Activated CD4-positive, alpha-beta T cell treated with anti-CD3 and anti-CD28 coated beads, Interleukin-2, amount 10 ng/mL, durations not matched to agents 7 days and 5 days (primary cell): ENCODE data around the gene IBA57. TPM values are rescaled to one million over a fixed set of nuclear protein-coding genes. Genes with fewer than 3 reads are reported as not detected.

Experiments
- CTCF ChIA-PET: fragments of 350-600 bp; sonication (Branson Sonifier 250); formaldehyde crosslinking; loops from one replicate; lab custom pipeline; 2021; ENCODE audit warnings: antibody characterized with exemption; lab: Charles Lee
- POLR2A ChIA-PET: fragments of 350-600 bp; sonication (Branson Sonifier 250); formaldehyde crosslinking; loops from one replicate; lab custom pipeline; 2021; ENCODE audit warnings: antibody characterized with exemption; lab: Charles Lee
- DNase-seq: peaks from one replicate; pipeline ENCODE4 v3.0.0-alpha.2; 2020
- H3K27ac Mint-ChIP-seq: one replicate; pipeline ENCODE4 v1.8.0; 2021; ENCODE audit warnings: mild to moderate bottlenecking, moderate library complexity, mixed read lengths
- H3K27me3 Mint-ChIP-seq: one replicate; pipeline ENCODE4 v1.8.0; 2021; ENCODE audit warnings: mixed read lengths
- H3K36me3 Mint-ChIP-seq: one replicate; pipeline ENCODE4 v1.8.0; 2021; ENCODE audit warnings: low read depth, mixed read lengths
- H3K4me1 Mint-ChIP-seq: one replicate; pipeline ENCODE4 v1.8.0; 2021; ENCODE audit warnings: mixed read lengths
- H3K4me3 Mint-ChIP-seq: one replicate; pipeline ENCODE4 v1.8.0; 2021; ENCODE audit warnings: mild to moderate bottlenecking, moderate library complexity, mixed read lengths
- H3K9me3 Mint-ChIP-seq: one replicate; pipeline ENCODE4 v1.8.0; 2021; ENCODE audit warnings: mixed read lengths
- total RNA-seq, 2 experiments: library from RNA; stranded (reverse); gene quantifications; one replicate each; pipeline ENCODE4 v1.2.3, GENCODE V29; 2021

Gene IBA57
- total RNA-seq, 2 experiments from 2014 or later = 6.4 to 8.2 TPM

- POLR2A ChIA-PET = no interaction called here
- CTCF ChIA-PET = interaction anchor here (11.0 kb wide), 1 partner anchor 18 kb away, joined by 104 read pairs; the partner anchor contains the start of gene IBA57
These were observed 18.4 kb upstream of the IBA57 start for GRCh38 chr1:228147151-228147693.

GRCh38 chr1:228147768-228148167 lies 17.8 kb upstream of the IBA57 start:
- no peak for DNase-seq
- ChIA-PET POLR2A (no interaction called here), CTCF (interaction anchor here (1.9 kb wide), 1 partner anchor 20 kb away, joined by 5 read pairs; no protein-coding TSS in a partner anchor)
- Mint-ChIP-seq H3K27me3 (no peaks in the 10 kb centered on the region), H3K36me3 (peaks cover 3% of the 10 kb centered on the region), H3K4me1 (peaks cover 15% of the 10 kb centered on the region), H3K4me3 (no peak overlapping the region), H3K9me3 (no peaks in the 10 kb centered on the region), H3K27ac (no peak overlapping the region)

More at GRCh38 chr1:228147151-228147693, 18.4 kb upstream of the IBA57 start:
- peaks cover 21% of the 10 kb centered on the region for H3K4me1 Mint-ChIP-seq
- H3K9me3 Mint-ChIP-seq = no peaks in the 10 kb centered on the region
- peaks cover 7% of the 10 kb centered on the region for H3K36me3 Mint-ChIP-seq
- DNase-seq = no peak
- no peaks in the 10 kb centered on the region for H3K27me3 Mint-ChIP-seq
- H3K4me3 Mint-ChIP-seq = no peak overlapping the region
- no peak overlapping the region for H3K27ac Mint-ChIP-seq

- Mint-ChIP-seq H3K36me3 (no peaks in the 10 kb centered on the region), H3K4me3 (no peak overlapping the region), H3K4me1 (peaks cover 10% of the 10 kb centered on the region), H3K9me3 (no peaks in the 10 kb centered on the region), H3K27me3 (no peaks in the 10 kb centered on the region), H3K27ac (no peak overlapping the region)
- ChIA-PET CTCF (interaction anchor here (1.3 to 1.9 kb wide), 2 partner anchors 15 to 19 kb away, joined by 3 to 5 read pairs; no protein-coding TSS in a partner anchor), POLR2A (no interaction called here)
- no peak for DNase-seq
These were observed 17.3 kb upstream of the IBA57 start for GRCh38 chr1:228148196-228148861.

- DNase-seq = no peak
- POLR2A ChIA-PET = no interaction called here
- CTCF ChIA-PET = interaction anchor here (0.9 to 1.9 kb wide), 4 partner anchors 14 to 62 kb away, joined by 3 to 5 read pairs (median 4); partner anchors contain the start of gene IBA57
- Mint-ChIP-seq H3K27me3 (no peaks in the 10 kb centered on the region), H3K27ac (no peak overlapping the region), H3K9me3 (no peaks in the 10 kb centered on the region), H3K4me3 (no peak overlapping the region), H3K36me3 (no peaks in the 10 kb centered on the region), H3K4me1 (peaks cover 3% of the 10 kb centered on the region)
These were observed 16.6 kb upstream of the IBA57 start for GRCh38 chr1:228148935-228149405.

GRCh38 chr1:228149406-228150119 lies 16.0 kb upstream of the IBA57 start, which contains the start of gene GJC2:
Gene GJC2 (plus strand): TSS chr1:228149930. CDS start chr1:228157759, 7,829 bp downstream.
- H3K36me3 Mint-ChIP-seq = no peaks in the 10 kb centered on the region
- ChIA-PET POLR2A (no interaction called here), CTCF (interaction anchor here (0.9 to 1.9 kb wide), 4 partner anchors 14 to 61 kb away, joined by 3 to 5 read pairs (median 4); partner anchors contain the start of gene IBA57)
- H3K4me1 Mint-ChIP-seq = peaks cover 1% of the 10 kb centered on the region
- no peak for DNase-seq
- H3K9me3 Mint-ChIP-seq = no peaks in the 10 kb centered on the region
- no peak within 1 kb of the TSS for H3K4me3 Mint-ChIP-seq
- no peak within 1 kb of the TSS for H3K27ac Mint-ChIP-seq
- no peaks in the 10 kb centered on the region for H3K27me3 Mint-ChIP-seq

GRCh38 chr1:228150120-228150460 lies 15.5 kb upstream of the IBA57 start:
- no peak overlapping the region for H3K4me3 Mint-ChIP-seq
- H3K36me3 Mint-ChIP-seq = no peaks in the 10 kb centered on the region
- H3K27ac Mint-ChIP-seq = no peak overlapping the region
- ChIA-PET POLR2A (no interaction called here), CTCF (interaction anchor here (8.0 kb wide), 1 partner anchor 15 kb away, joined by 58 read pairs; the partner anchor contains the start of gene IBA57)
- DNase-seq = no peak
- no peaks in the 10 kb centered on the region for H3K27me3 Mint-ChIP-seq
- peaks cover 6% of the 10 kb centered on the region for H3K4me1 Mint-ChIP-seq
- H3K9me3 Mint-ChIP-seq = no peaks in the 10 kb centered on the region

- H3K4me3 Mint-ChIP-seq = no peak overlapping the region
- H3K27ac Mint-ChIP-seq = no peak overlapping the region
- CTCF ChIA-PET = interaction anchor here (8.0 kb wide), 1 partner anchor 14 kb away, joined by 58 read pairs; the partner anchor contains the start of gene IBA57
- no peak for DNase-seq
- no peaks in the 10 kb centered on the region for H3K27me3 Mint-ChIP-seq
- peaks cover 9% of the 10 kb centered on the region for H3K4me1 Mint-ChIP-seq
- POLR2A ChIA-PET = no interaction called here
- H3K9me3 Mint-ChIP-seq = no peaks in the 10 kb centered on the region
- no peaks in the 10 kb centered on the region for H3K36me3 Mint-ChIP-seq
These were observed 15.0 kb upstream of the IBA57 start for GRCh38 chr1:228150461-228151179.

- Mint-ChIP-seq H3K27me3 (no peaks in the 10 kb centered on the region), H3K36me3 (no peaks in the 10 kb centered on the region), H3K27ac (no peak overlapping the region), H3K4me1 (peaks cover 15% of the 10 kb centered on the region), H3K4me3 (no peak overlapping the region), H3K9me3 (no peaks in the 10 kb centered on the region)
- DNase-seq = no peak
- POLR2A ChIA-PET = no interaction called here
- CTCF ChIA-PET = interaction anchor here (1.5 to 8.0 kb wide), 2 partner anchors 10 to 14 kb away, joined by 3 to 58 read pairs; partner anchors contain the start of gene IBA57
These were observed 14.3 kb upstream of the IBA57 start for GRCh38 chr1:228151180-228151925.

- CTCF ChIA-PET = interaction anchor here (1.0 to 8.0 kb wide), 3 partner anchors 11 to 16 kb away, joined by 3 to 58 read pairs (median 3); partner anchors contain the start of gene IBA57
These were observed 13.3 kb upstream of the IBA57 start for GRCh38 chr1:228152097-228152917.

GRCh38 chr1:228152918-228153258 lies 12.7 kb upstream of the IBA57 start:
- Mint-ChIP-seq H3K36me3 (no peaks in the 10 kb centered on the region), H3K4me1 (peaks cover 19% of the 10 kb centered on the region), H3K4me3 (no peak overlapping the region), H3K27ac (no peak overlapping the region), H3K9me3 (no peaks in the 10 kb centered on the region), H3K27me3 (no peaks in the 10 kb centered on the region)
- CTCF ChIA-PET = interaction anchor here (0.6 to 8.0 kb wide), 3 partner anchors 12 to 613 kb away, joined by 3 to 58 read pairs (median 3); partner anchors contain the start of gene IBA57
- POLR2A ChIA-PET = no interaction called here
- no peak for DNase-seq

More at GRCh38 chr1:228152097-228152917, 13.3 kb upstream of the IBA57 start:
- Mint-ChIP-seq H3K9me3 (no peaks in the 10 kb centered on the region), H3K27me3 (no peaks in the 10 kb centered on the region), H3K36me3 (no peaks in the 10 kb centered on the region), H3K4me1 (peaks cover 18% of the 10 kb centered on the region), H3K4me3 (no peak overlapping the region), H3K27ac (no peak overlapping the region)
- POLR2A ChIA-PET = no interaction called here
- DNase-seq = no peak
